ENCODE data around the gene DHX38. TPM values are rescaled to one million over a fixed set of nuclear protein-coding genes. Genes with fewer than 3 reads are reported as not detected.

The DHX38 gene
- total RNA-seq, 3 donors from 2014 or later (not counting 1 experiment from before 2014, with no cell fraction given) = 120 to 124 (median 120) TPM

- H3K27me3 ChIP-seq (ENCODE audit: control insufficient read depth, insufficient read depth, low read length) = no peaks in the 10 kb centered on the region
- no peak for DNase-seq
- TF ChIP-seq CTCF (IDR thresholded peaks at IDR 0.05) = no peak
- H3K4me1 ChIP-seq (ENCODE audit: control insufficient read depth, insufficient read depth, low read length) = no peaks in the 10 kb centered on the region
- no peak overlapping the region for H3K4me3 ChIP-seq (ENCODE audit: low read length)
- Mint-ChIP-seq H3K4me1 (peaks cover 2 to 4% of the 10 kb centered on the region in 2 donors), H3K27ac (no peak overlapping the region), H3K4me3 (no peak overlapping the region), H3K36me3 (peaks cover 14% of the 10 kb centered on the region), H3K9me3 (peaks cover 0 to 3% of the 10 kb centered on the region in 2 donors), H3K27me3 (ENCODE audit: low read depth in 2 of 2) (no peaks in the 10 kb centered on the region)
- intact Hi-C loops (cut with micrococcal nuclease) = no loop called here
- ATAC-seq = no peak
- peaks cover 3% of the 10 kb centered on the region for H3K9me3 ChIP-seq (ENCODE audit: control insufficient read depth, insufficient read depth, low read length)
- H3K27ac ChIP-seq (ENCODE audit: low read length) = no peak overlapping the region
- 61% methylated on average over 3 of the region's 3 CpGs for WGBS (ENCODE audit: insufficient coverage)
- H3K36me3 ChIP-seq (ENCODE audit: control insufficient read depth, insufficient read depth, low read length) = peaks cover 27% of the 10 kb centered on the region
These were observed 9.8 kb upstream of the DHX38 start for GRCh38 chr16:72083778-72084404.

DNA sequence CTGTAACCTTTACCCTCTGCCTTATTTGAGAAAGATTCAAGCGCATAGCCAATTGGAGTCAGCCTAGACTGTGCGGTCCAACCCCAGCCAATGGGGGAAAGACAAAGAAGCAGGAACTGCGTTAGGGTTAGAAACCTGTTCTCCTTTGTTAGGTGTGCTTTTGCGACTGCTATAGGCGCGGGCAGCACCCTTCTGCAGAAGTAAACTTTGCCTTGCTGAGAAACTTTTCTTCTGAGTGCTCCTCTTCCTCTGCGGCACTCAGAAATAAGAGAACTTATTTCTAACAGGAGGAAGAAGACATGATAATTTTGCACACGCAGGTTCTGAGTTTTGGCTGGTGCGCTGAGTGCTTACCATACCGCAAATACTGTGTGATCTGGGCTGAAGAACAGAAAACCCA, 9.2 kb upstream of the DHX38 start:
- peaks cover 18% of the 10 kb centered on the region for H3K36me3 Mint-ChIP-seq
- peaks cover 3% of the 10 kb centered on the region for H3K9me3 ChIP-seq (ENCODE audit: control insufficient read depth, insufficient read depth, low read length)
- intact Hi-C loops (cut with micrococcal nuclease) = no loop called here
- H3K4me3 Mint-ChIP-seq = no peak overlapping the region
- ATAC-seq = no peak
- H3K36me3 ChIP-seq (ENCODE audit: control insufficient read depth, insufficient read depth, low read length) = peaks cover 33% of the 10 kb centered on the region
- no peak for DNase-seq
- H3K4me3 ChIP-seq (ENCODE audit: low read length) = no peak overlapping the region
- TF ChIP-seq CTCF (IDR thresholded peaks at IDR 0.05) = no peak
- no peaks in the 10 kb centered on the region for H3K27me3 Mint-ChIP-seq (ENCODE audit: low read depth in 2 of 2)
- peaks cover 0 to 3% of the 10 kb centered on the region in 2 donors for H3K9me3 Mint-ChIP-seq
- H3K4me1 ChIP-seq (ENCODE audit: control insufficient read depth, insufficient read depth, low read length) = no peaks in the 10 kb centered on the region
- no peak overlapping the region for H3K27ac ChIP-seq (ENCODE audit: low read length)
- H3K4me1 Mint-ChIP-seq = peaks cover 4 to 5% of the 10 kb centered on the region in 2 donors
- WGBS (ENCODE audit: insufficient coverage) = 99% methylated on average over 10 of the region's 10 CpGs
- H3K27ac Mint-ChIP-seq = no peak overlapping the region
- no peaks in the 10 kb centered on the region for H3K27me3 ChIP-seq (ENCODE audit: control insufficient read depth, insufficient read depth, low read length)

- intact Hi-C loops (cut with micrococcal nuclease) = no loop called here
- H3K36me3 Mint-ChIP-seq = peaks cover 18% of the 10 kb centered on the region
These were observed 8.6 kb upstream of the DHX38 start for GRCh38 chr16:72085002-72085401.

More at GRCh38 chr16:72085002-72085401, 8.6 kb upstream of the DHX38 start:
- Histone ChIP-seq H3K4me3 (ENCODE audit: low read length) (no peak overlapping the region), H3K9me3 (ENCODE audit: control insufficient read depth, insufficient read depth, low read length) (peaks cover 3% of the 10 kb centered on the region), H3K27me3 (ENCODE audit: control insufficient read depth, insufficient read depth, low read length) (no peaks in the 10 kb centered on the region), H3K4me1 (ENCODE audit: control insufficient read depth, insufficient read depth, low read length) (no peaks in the 10 kb centered on the region), H3K27ac (ENCODE audit: low read length) (no peak overlapping the region), H3K36me3 (ENCODE audit: control insufficient read depth, insufficient read depth, low read length) (peaks cover 38% of the 10 kb centered on the region)
- H3K4me3 Mint-ChIP-seq = no peak overlapping the region
- 100% methylated on average over 2 of the region's 2 CpGs for WGBS (ENCODE audit: insufficient coverage)
- H3K27ac Mint-ChIP-seq = no peak overlapping the region
- H3K27me3 Mint-ChIP-seq (ENCODE audit: low read depth in 2 of 2) = no peaks in the 10 kb centered on the region
- ATAC-seq (no peak), DNase-seq (no peak)
- no peak for TF ChIP-seq CTCF (IDR thresholded peaks at IDR 0.05)
- H3K9me3 Mint-ChIP-seq = peaks cover 0 to 3% of the 10 kb centered on the region in 2 donors
- H3K4me1 Mint-ChIP-seq = peaks cover 4 to 6% of the 10 kb centered on the region in 2 donors

Measured in natural killer cell (primary cell).